HFF-Myc (cell line): Measurements from ENCODE around the gene INPP5A.
"Not testable (repeated sequence)": the region's sequence is repeated elsewhere in the genome, so short reads cannot be mapped to it uniquely, and the experiment has no call there.

Source experiments
- DNase-seq: peaks from one replicate; pipeline ENCODE4 v3.0.0-alpha.2; 2011; ENCODE audit warnings: low read depth; ENCODE audit errors: extremely low read depth
- H3K4me3 ChIP-seq: replicated peaks from 2 replicates; pipeline ENCODE4 v1.5.1; 2011; ENCODE audit warnings: low read depth, mild to moderate bottlenecking, control low read depth, low read length
- TF ChIP-seq, protein P1 (sequence below): IDR thresholded peaks from 2 replicates; pipeline ENCODE4 v1.5.1; 2012; ENCODE audit warnings: mild to moderate bottlenecking, low read depth, low read length, control low read depth; ENCODE audit errors: missing control alignments

The INPP5A gene

DNA sequence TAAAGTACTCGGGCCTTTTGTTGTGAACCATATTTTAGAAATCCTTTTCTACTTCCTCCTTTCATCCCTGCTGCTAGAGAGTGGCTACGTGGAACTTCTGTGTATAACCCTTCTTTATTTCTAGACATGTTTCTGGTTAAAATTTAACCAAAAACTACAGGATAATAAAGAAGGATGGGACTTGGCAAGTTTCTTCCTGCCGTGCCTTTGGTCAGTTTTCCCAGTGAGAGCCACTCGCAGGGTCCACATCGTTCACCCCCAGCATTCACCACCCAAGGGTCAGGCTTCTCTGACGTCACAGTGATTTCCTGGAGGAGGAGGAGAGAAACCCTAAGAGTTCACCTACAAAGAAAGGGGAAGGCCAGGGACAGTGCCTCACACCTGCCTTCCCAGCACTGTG, 203.0 kb downstream of the INPP5A start:
- no peak overlapping the region for H3K4me3 ChIP-seq
- no peak for DNase-seq
- TF ChIP-seq, protein P1, sequence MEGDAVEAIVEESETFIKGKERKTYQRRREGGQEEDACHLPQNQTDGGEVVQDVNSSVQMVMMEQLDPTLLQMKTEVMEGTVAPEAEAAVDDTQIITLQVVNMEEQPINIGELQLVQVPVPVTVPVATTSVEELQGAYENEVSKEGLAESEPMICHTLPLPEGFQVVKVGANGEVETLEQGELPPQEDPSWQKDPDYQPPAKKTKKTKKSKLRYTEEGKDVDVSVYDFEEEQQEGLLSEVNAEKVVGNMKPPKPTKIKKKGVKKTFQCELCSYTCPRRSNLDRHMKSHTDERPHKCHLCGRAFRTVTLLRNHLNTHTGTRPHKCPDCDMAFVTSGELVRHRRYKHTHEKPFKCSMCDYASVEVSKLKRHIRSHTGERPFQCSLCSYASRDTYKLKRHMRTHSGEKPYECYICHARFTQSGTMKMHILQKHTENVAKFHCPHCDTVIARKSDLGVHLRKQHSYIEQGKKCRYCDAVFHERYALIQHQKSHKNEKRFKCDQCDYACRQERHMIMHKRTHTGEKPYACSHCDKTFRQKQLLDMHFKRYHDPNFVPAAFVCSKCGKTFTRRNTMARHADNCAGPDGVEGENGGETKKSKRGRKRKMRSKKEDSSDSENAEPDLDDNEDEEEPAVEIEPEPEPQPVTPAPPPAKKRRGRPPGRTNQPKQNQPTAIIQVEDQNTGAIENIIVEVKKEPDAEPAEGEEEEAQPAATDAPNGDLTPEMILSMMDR, result no peak

DNA sequence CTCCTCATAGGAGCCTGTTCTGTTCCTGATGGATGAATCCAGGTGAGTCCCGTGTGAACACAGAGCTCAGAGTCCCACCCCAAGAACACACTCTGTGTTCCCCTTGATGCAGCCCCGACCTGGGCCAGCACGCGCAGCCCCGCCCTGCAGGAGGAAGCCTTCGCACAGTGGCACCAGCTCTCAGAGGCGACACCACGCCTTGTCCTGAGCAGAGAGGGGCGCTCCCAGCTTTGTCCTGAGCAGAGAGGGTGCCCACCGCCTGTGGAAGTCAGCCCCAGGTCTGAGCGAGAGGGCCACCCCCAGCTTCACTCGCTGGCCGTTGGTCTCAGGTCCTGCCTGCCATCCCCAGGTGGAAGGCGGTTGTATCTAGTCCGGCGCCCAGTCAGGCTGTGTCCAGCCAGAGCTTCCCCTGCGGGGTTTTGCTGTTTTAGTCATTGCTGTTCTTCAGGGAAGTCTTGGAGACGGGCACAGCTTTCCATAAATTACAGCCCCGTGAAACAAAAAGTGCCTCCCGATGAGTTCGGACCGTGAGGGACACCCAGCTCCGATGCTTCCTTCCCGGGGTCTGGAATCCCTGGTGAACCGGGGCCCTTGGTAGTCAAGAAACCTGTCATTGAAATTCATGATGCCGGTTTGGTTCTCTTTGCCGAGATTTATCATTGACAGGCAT, 204.7 kb downstream of the INPP5A start:
- TF ChIP-seq, protein P1, result no peak
- H3K4me3 ChIP-seq, result no peak overlapping the region
- DNase-seq, result no peak

DNA sequence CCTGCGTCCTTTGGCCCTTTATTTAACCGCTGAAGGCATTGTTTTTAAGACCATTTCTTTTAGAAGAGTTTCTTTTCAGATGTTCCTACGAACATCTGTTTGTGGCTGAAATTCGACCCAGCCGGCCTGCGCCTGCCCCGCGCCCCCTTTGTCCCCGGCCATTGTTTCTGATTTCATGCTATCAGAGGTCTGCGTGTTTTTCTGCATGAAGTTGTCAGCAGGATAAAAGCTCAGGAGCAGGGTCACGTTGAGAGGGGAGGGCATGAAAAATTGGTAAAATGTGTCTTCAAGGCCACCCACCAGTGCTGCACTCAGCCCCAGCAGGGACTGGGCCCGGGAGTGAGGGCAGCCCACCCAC, 205.2 kb downstream of the INPP5A start:
- H3K4me3 ChIP-seq, result no peak overlapping the region
- TF ChIP-seq, protein P1, result no peak
- DNase-seq, result no peak

DNA sequence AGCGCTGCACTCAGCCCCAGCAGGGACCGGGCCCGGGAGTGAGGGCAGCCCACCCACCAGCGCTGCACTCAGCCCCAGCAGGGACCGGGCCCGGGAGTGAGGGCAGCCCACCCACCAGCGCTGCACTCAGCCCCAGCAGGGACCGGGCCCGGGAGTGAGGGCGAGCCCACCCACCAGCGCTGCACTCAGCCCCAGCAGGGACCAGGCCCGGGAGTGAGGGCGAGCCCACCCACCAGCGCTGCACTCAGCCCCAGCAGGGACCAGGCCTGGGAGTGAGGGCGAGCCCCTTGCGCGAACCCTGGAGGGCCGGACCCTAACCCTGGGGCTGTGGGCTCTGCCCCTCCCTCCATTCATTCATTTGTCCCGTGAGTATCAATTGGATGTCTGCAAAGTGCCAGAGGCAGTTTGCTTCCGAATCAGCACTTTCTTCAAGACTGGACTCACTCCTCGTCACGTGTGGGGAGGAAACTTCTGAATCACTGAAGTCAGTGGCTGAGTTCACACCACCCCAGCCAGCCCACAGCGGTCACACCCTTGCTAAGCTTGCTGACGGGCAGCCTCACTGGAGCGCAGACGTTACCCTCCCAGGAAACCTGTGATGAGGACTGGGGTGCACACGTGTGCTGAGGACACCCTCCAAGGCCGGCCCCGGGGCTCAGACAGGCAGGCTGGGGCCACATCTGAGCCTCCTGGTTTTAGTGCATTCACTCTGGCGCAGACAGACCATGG, 205.8 kb downstream of the INPP5A start:
- not testable (repeated sequence) for H3K4me3 ChIP-seq, DNase-seq

DNA sequence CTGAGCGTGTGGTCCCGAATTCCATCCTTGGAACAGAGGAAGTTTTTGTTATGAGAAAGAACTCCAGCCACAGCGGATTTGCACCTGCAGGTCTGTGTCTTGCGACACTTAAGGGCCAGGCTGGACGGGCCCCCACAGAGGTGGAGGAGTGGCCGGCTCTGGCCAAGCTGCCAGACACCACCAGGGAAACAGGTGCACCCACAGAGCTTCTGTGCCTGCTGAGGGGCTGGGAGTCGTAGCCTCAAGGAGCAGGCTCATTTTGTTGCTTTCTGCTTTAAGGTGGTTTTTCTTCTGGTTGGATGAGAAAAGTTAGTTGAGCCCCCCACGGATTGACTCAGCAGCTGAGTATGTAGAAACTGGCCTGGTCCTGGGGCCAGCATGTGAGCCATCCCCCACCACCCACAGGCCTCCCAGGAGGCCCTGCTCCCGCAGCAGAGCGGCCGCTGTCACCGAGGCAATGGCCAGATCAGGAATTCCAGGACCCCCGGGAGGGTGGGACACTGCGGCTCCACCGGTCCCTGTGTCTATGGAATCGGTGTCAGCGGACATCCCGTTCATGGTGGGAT, 206.4 kb downstream of the INPP5A start:
- DNase-seq, result no peak
- no peak overlapping the region for H3K4me3 ChIP-seq
- TF ChIP-seq, protein P1, result no peak

DNA sequence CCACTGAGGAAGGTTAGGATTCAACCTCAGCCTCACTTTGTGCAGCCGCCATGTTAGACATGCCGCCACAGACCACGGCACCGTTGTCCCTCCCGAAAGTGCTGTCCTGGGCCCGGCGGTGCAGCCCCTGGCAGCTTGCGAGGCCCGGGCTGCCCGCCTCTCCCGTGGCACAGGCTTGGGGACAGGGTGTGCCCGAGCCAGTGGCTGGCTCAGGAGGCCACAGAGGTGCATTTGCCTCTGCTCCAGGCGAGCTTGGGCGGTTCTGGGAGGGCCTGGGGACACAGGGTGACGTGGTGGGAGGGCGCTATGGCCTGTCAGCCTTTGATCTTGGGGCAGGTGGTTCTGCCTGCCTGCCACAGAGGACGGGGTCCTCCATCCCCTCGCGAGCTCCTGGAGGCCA, 207.3 kb downstream of the INPP5A start:
- TF ChIP-seq, protein P1, result no peak
- DNase-seq, result no peak
- no peak overlapping the region for H3K4me3 ChIP-seq

DNA sequence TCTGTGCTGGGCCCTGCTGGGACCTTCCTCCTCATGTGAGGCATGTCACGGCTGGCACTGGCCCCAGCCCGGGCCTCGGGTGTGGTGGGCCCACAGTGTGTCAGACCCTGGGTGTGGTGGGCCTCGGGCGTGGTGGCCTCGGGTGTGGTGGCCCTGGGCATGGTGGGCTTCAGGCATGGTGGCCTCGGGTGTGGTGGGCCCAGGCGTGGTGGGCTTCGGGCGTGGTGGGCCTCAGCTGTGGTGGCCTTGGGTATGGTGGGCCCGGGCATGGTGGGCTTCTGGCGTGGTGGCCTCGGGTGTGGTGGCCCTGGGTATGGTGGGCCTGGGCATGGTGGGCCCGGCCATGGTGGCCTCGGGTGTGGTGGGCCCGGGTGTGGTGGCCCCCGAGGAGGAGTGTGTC, 207.9 kb downstream of the INPP5A start:
- H3K4me3 ChIP-seq, result no peak overlapping the region
- TF ChIP-seq, protein P1, result no peak
- DNase-seq, result no peak
